Stimulated activated CD8-positive, alpha-beta memory T cell treated with anti-CD3 and anti-CD28 coated beads, Interleukin-15, amount 100 ng/mL, for 1 hour (primary cell): Measurements from ENCODE around the gene TNFRSF1B.
A peak's percentile ranks its signal among the peaks of the same experiment; 100 is the strongest.

Source experiments
- DNase-seq: peaks from one replicate; pipeline ENCODE4 v3.0.0-alpha.2; 2020; ENCODE audit warnings: low read depth

The TNFRSF1B gene

GRCh38 chr1:12166834-12167492 is at the start of gene TNFRSF1B:
TSS of gene TNFRSF1B (plus strand) at chr1:12166991. CDS start at chr1:12167092, 101 bp downstream.
- DNase-seq = no peak

GRCh38 chr1:12121212-12122003 is 45.4 kb upstream of the TNFRSF1B start:
- no peak for DNase-seq

DNA sequence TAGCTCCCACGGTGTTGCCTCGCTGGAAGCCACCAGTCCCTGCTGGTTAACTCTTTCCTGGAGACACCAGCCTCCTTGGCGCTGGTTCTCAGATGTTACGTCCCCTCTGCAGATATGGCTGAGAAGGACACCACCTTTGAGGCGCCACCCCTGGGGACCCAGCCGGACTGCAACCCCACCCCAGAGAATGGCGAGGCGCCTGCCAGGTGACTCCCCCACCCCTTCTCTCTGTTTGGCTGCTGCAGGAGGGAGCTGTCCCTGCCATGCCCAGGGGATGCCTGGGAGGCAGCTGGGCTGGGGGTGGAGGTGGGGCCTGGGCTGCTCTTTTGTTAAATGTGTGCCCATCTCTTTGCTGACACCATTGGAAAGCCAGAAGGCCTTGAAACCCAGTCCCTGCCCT is 43.6 kb upstream of the TNFRSF1B start:
- DNase-seq = no peak

DNA sequence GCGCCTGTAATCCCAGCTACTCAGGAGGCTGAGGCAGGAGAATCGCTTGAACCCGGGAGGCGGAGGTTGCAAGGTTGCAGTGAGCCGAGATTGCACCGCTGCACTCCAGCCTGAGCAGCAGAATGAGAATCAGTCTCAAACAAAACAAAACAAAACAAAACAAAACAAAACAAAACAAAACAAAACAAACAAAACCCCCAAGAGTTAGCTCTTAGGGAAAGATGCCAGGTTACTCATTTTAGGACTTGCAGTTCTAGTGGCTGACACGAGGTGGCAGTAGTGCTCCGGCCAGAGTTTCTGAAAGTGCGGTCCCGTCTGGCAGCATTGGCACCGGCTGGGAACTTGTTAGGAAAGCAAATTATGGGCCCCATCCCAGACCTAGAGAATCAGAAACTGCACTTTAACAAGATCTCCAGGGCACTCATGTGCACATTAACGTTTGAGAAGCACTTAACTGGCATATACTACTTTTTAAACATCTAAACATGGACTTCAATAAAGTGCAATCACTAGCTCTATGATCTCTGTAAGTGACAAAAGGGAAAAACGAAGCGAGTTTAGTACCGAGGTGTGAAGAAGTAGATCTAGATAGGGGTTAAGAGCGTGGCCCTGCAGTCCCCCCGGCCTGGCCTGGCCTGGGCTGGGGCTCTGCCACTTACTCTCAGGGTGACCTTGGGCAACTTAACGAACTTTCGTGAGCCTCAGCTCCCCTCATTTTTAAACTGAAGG is 41.9 kb upstream of the TNFRSF1B start:
- DNase-seq = peak; percentile 73

- DNase-seq = no peak
Observed at GRCh38 chr1:12125422-12126355, 41.1 kb upstream of the TNFRSF1B start.

DNA sequence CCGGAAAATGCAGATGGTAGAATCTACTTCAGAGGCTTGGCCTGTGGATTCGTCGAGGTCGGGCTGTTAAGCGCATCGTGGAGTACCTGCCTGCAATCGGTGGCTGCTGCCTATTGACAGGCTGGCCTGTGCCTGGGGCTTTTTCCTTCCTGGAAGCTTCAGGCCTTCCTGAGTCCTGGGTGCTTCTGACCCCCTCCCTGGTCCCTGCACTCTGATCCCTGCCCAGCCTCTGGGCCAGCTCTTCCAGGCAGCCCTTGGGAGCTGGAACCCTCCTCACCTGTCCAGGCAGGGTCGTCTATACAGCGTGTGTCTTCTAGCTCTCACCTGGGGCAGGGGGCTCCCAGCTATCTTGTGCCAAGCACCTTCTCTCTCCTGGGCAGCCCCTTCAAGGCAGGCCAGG is 40.0 kb upstream of the TNFRSF1B start:
- no peak for DNase-seq

GRCh38 chr1:12127206-12127810 is 39.5 kb upstream of the TNFRSF1B start:
- no peak for DNase-seq

DNA sequence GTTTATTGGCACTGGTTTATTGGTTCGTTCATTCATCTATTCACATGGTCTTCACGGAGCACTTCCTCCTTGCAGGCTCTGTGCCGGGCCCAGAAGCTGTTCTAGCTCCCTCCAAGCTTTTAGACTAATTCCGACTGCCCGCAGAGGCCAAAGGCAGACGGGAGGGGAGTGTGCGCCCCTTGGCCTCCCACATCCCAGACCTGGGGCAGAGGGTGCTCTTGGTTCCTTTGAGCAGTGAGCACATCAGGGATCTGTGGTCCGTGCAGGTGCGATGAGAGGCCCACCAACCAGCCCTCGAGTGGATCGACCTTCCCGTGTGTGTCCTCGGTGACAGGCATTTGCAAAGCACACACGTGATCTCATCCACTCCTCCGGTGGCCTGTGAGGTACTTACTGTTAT is 38.7 kb upstream of the TNFRSF1B start:
- no peak for DNase-seq

DNA sequence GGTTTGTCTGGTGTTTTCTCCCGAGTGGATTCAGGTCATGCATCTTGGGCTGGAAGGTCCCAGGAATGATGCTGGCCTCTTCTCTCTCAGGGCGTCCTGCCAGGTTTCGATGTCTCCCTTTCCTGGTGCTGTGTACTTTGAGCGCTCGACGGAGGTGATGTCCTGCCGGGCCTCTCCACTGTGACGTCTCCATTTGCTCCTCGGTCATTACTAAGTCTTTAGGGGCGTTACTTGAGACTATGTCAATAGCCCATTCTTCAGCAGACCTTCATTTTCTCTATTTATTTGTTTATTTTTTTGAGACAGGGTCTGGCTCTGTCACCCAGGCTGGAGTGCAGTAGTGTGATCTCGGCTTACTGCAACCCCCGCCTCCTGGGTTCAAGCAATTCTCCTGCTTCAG is 37.2 kb upstream of the TNFRSF1B start:
- DNase-seq = no peak

DNA sequence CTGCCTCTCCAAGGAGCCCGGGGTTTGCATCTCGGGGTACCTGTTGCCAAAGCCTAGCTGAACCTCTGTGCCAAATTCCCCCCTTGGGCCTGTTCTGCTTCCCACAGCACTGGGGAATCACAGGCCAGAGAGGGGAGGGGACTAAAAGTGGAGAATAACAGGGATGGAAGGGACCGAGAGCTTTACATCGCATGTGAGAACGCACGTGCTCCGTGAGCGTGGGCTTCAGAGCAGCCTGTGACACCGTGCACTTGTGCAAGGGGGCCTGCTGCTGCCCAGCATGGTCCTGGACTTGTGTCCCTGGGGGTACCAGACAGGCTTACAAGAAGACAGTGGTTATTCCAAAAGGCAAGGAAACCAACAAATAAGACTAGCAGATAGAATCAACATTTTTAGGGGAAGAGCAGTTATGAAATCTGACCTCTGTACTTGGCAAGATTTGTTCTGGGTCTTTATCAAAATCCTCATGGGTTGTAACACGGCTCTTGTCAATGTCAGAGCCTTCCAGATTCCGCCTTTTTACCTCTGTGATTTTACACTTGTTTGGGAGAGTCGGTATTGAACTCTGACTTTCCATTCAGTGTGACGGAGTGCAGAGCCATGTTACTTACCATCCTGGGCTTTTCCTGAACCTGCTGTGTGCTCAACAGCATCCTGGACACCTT is 36.2 kb upstream of the TNFRSF1B start:
- no peak for DNase-seq

GRCh38 chr1:12132078-12132477 is 34.7 kb upstream of the TNFRSF1B start:
- no peak for DNase-seq

DNA sequence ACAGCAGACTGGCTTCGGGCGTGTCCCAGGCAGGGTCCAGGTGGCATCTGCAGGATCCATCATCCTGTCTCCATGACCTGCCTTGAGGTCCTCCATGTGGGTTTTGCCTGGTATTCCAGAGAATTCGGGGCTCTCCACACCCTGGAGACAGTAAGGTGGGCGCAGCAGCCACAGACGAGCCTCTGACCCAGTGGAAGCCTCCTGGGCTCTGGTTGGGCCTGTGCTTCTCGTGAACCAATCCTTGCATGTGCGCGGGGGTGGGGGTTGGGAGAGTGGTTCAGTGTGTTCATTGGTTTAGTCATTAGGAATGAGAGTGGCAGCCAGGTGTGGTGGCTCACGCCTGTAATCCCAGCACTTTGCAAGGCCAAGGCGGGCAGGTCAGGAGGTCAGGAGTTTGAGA is 32.1 kb upstream of the TNFRSF1B start:
- no peak for DNase-seq

GRCh38 chr1:12135612-12136011 is 31.2 kb upstream of the TNFRSF1B start:
- DNase-seq = no peak

GRCh38 chr1:12136916-12137610 is 29.7 kb upstream of the TNFRSF1B start:
- DNase-seq = no peak

- no peak for DNase-seq
Observed at GRCh38 chr1:12138196-12139168, 28.3 kb upstream of the TNFRSF1B start.

- no peak for DNase-seq
Observed at GRCh38 chr1:12140016-12140415, 26.8 kb upstream of the TNFRSF1B start.

DNA sequence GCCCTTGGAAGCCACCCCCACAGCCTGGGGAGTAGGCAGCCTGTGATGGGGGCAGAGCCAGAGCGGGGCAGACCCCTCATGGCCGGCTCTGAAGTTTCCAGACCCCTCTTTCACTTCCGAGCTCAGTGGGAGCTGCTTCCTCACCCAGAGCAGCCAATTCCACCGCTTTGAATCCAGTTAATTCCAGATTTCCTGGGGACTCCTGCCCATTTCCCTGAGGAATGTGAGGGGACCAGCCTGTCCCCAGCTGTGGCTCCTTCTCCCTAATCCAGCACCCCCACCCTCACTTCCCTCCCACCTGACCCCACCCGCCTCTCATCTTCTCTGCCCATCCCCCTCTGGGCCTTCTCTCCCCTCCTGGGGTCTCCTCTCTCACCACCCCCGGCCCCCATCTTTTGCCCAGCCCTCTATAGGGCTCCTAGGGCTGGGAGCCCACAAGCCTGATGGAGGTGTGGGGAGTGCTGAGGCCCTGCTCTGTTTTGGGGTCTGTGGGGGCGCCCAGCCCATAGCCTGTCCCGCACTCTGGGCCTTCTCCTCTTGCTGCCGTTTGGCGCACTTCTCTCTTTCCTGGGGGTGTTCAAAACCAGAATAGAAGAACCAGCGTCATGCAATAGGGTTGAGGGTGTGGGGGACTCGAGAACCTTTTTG is 26.2 kb upstream of the TNFRSF1B start:
- no peak for DNase-seq

DNA sequence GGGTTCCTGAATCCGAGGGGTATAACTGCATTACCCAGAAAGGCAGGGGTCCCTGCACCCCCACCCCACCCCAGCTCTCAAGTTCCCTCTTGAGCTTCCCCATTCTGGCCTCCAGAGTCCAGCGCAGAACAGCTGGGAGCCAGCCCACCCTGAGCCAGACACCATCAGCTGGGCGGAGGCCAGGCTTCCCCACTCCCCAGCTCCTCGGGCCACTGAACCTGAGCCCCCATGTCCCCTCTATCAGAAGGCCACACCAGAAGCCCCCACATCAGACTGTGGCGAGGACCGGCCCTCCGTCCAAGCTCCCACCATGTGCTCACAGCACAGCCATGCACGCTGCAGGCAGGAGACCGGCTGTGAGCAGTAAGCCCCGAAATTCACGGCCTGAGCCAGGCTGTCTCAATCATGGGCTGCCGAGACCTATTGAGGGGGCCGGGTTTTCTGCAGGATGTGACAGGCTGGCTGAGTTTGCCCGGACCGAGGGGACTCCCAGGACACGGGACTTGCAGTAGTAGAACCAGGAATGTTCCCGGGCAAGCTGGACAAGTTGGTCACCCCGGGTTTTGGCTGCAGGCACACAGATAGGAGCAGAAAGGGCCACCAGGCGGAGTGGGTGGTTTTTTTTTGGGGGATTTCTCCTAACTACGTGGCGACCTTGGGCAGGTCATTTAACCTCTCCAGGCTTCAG is 25.5 kb upstream of the TNFRSF1B start:
- DNase-seq = no peak
